ACHN (cell line): ENCODE measurements around the gene ARHGAP25.

Source experiments
- DNase-seq: peaks from one replicate; pipeline ENCODE4 v3.0.0-alpha.2; 2015
- in situ Hi-C: cut with HindIII; loops from 2 replicates; pipeline ENCODE4 v1.10.0; 2017; ENCODE audit warnings: low sequenced_read_pairs, low pct_ligation_motif_present, low pct_unique_long_range_greater_than_20kb

The ARHGAP25 gene

GRCh38 chr2:68734688-68735525 is at the start of gene ARHGAP25:
Gene ARHGAP25 (plus strand): TSS chr2:68734811. CDS start chr2:68735200, 389 bp downstream.
- in situ Hi-C loops, result no loop called here
- no peak for DNase-seq

GRCh38 chr2:68686178-68686577 is 48.4 kb upstream of the ARHGAP25 start:
- no peak for DNase-seq
- in situ Hi-C loops, result no loop called here

GRCh38 chr2:68687018-68687417 is 47.6 kb upstream of the ARHGAP25 start:
- in situ Hi-C loops, result no loop called here
- no peak for DNase-seq

- DNase-seq, result no peak
- in situ Hi-C loops, result no loop called here
Measured at GRCh38 chr2:68689553-68690537, 44.8 kb upstream of the ARHGAP25 start.

GRCh38 chr2:68690851-68691250 is 43.8 kb upstream of the ARHGAP25 start:
- DNase-seq, result no peak
- in situ Hi-C loops, result no loop called here

- in situ Hi-C loops, result no loop called here
- no peak for DNase-seq
Measured at GRCh38 chr2:68692511-68692910, 42.1 kb upstream of the ARHGAP25 start.

- in situ Hi-C loops, result no loop called here
- DNase-seq, result no peak
Measured at GRCh38 chr2:68693951-68694350, 40.7 kb upstream of the ARHGAP25 start.

- no peak for DNase-seq
- in situ Hi-C loops, result no loop called here
Measured at GRCh38 chr2:68695971-68696370, 38.6 kb upstream of the ARHGAP25 start.

GRCh38 chr2:68696554-68696953 is 38.1 kb upstream of the ARHGAP25 start:
- no peak for DNase-seq
- in situ Hi-C loops, result no loop called here

- in situ Hi-C loops, result no loop called here
- no peak for DNase-seq
Measured at GRCh38 chr2:68698567-68699377, 35.8 kb upstream of the ARHGAP25 start.

- in situ Hi-C loops, result no loop called here
- no peak for DNase-seq
Measured at GRCh38 chr2:68700560-68700959, 34.1 kb upstream of the ARHGAP25 start.

GRCh38 chr2:68706637-68707036 is 28.0 kb upstream of the ARHGAP25 start:
- in situ Hi-C loops, result no loop called here
- no peak for DNase-seq

- no peak for DNase-seq
- in situ Hi-C loops, result no loop called here
Measured at GRCh38 chr2:68708629-68709028, 26.0 kb upstream of the ARHGAP25 start.

- in situ Hi-C loops, result no loop called here
- peak; percentile 62 for DNase-seq
Measured at GRCh38 chr2:68709421-68709911, 25.1 kb upstream of the ARHGAP25 start.

- in situ Hi-C loops, result no loop called here
- DNase-seq, result no peak
Measured at GRCh38 chr2:68710336-68710735, 24.3 kb upstream of the ARHGAP25 start.

GRCh38 chr2:68710756-68711155 is 23.9 kb upstream of the ARHGAP25 start:
- in situ Hi-C loops, result no loop called here
- no peak for DNase-seq

- in situ Hi-C loops, result no loop called here
- no peak for DNase-seq
Measured at GRCh38 chr2:68714866-68715265, 19.7 kb upstream of the ARHGAP25 start.

- DNase-seq, result peak; percentile 76
- in situ Hi-C loops, result no loop called here
Measured at GRCh38 chr2:68715353-68716041, 19.1 kb upstream of the ARHGAP25 start.
